GM12891 (cell line): ENCODE measurements around the gene SLC22A23.

Experiments
- POLR2A ChIP-seq: IDR thresholded peaks from 2 replicates; pipeline ENCODE4 v1.6.1; 2011; ENCODE audit warnings: low read depth, low read length, control low read depth
- POLR2AphosphoS5 ChIP-seq: IDR thresholded peaks from 2 replicates; pipeline ENCODE4 v1.6.1; 2011; ENCODE audit warnings: low read depth, low read length, control low read depth
- TAF1 ChIP-seq: IDR thresholded peaks from 2 replicates; pipeline ENCODE4 v1.6.1; 2011; ENCODE audit warnings: low read depth, low read length, control low read depth

DNA sequence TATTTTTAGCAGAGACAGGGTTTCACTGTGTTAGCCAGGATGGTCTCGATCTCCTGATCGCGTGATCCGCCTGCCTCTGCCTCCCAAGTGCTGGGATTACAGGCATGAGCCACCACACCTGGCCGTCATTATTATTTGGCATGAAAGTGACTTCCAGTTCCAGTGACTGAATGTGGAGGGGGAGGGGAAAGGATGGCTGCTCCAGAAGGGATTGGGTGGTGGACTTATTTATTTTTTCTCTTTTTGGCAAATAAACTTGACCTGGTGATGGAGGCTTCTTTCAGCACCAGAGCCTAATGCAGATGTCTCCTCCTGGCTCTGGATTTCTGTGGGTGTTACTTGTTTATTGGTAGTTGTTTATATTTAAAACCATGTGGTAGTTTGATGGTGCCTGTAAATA is 16.9 kb upstream of the SLC22A23 start:
- TF ChIP-seq TAF1 = no peak
- TF ChIP-seq POLR2A = no peak
- no peak for TF ChIP-seq POLR2AphosphoS5
